Skeletal muscle tissue (tissue), 4 donors: ENCODE data around the gene CLASP1. TPM values are rescaled to one million over a fixed set of nuclear protein-coding genes. Genes with fewer than 3 reads are reported as not detected.

Experiments
- H3K27ac ChIP-seq: one replicate; pipeline ENCODE4 v1.7.0; 2013; ENCODE audit warnings: mild to moderate bottlenecking, low read depth, low read length, inconsistent platforms
- H3K27me3 ChIP-seq, 3 donors: one replicate each; pipeline ENCODE4 v1.7.0; 2013; ENCODE audit warnings: low read length in 3 of 3; ENCODE audit not compliant: control insufficient read depth in 3 of 3, insufficient read depth in 3 of 3
- H3K36me3 ChIP-seq, 3 donors: one replicate each; pipeline ENCODE4 v1.7.0; 2013; ENCODE audit warnings: low read length in 3 of 3; ENCODE audit not compliant: control insufficient read depth in 3 of 3, insufficient read depth in 3 of 3
- H3K4me1 ChIP-seq, 3 donors: one replicate each; pipeline ENCODE4 v1.7.0; 2013; ENCODE audit warnings: low read length in 3 of 3, mild to moderate bottlenecking in 3 of 3; ENCODE audit not compliant: control insufficient read depth in 3 of 3, insufficient read depth in 3 of 3
- H3K4me3 ChIP-seq, 3 donors: one replicate each; pipeline ENCODE4 v1.7.0; 2013; ENCODE audit warnings: low read length in 3 of 3
- H3K9ac ChIP-seq, 3 donors: one replicate each; pipeline ENCODE4 v1.7.0; 2013; ENCODE audit warnings: low read length in 3 of 3, mild to moderate bottlenecking in 3 of 3, moderate library complexity in 2 of 3, low read depth in 1 of 3
- H3K9me3 ChIP-seq, 3 donors: one replicate each; pipeline ENCODE4 v1.7.0; 2013; ENCODE audit warnings: low read length in 3 of 3; ENCODE audit not compliant: control insufficient read depth in 3 of 3
- total RNA-seq: library from RNA; depleted of rRNA; stranded (reverse); fragments of >200 nt; gene quantifications from one replicate; pipeline ENCODE4 v1.2.3, GENCODE V29; 2014
- donor health status: Osteomylitis.

Gene CLASP1
- total RNA-seq, 1 donor from 2014 or later, result 74.1 TPM

GRCh38 chr2:121591199-121591598 is 58.1 kb downstream of the CLASP1 start:
- Histone ChIP-seq H3K4me3 (no peak overlapping the region), H3K9me3 (no peaks in the 10 kb centered on the region), H3K27ac (no peak overlapping the region), H3K9ac (no peak overlapping the region), H3K27me3 (no peaks in the 10 kb centered on the region), H3K4me1 (peaks cover 8 to 17% (median 16%) of the 10 kb centered on the region in 3 donors), H3K36me3 (peaks cover 0 to 2% (median 0%) of the 10 kb centered on the region in 3 donors)

DNA sequence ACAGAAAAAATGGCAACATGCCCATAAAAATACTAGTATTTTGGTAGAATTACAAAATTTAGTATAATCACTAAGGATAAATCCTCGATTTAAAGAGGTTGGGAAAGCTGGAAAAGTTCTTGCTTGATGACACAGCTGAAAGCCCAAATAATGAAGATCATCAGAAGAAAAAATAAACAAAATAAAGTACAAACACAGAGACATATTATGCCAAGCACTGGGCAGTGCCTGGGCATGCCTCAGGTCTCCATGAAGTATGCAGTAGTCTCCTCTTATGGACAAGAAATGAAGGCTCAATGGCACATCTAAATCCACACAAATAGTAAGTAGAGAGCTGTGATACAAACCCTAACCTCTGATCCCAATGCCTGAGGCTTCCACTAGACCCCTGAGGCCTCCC is 60.9 kb downstream of the CLASP1 start:
- no peaks in the 10 kb centered on the region for H3K27me3 ChIP-seq
- peaks cover 0 to 2% (median 0%) of the 10 kb centered on the region in 3 donors for H3K36me3 ChIP-seq
- H3K9ac ChIP-seq, result no peak overlapping the region
- H3K4me1 ChIP-seq, result peaks cover 6 to 8% (median 7%) of the 10 kb centered on the region in 3 donors
- no peaks in the 10 kb centered on the region for H3K9me3 ChIP-seq
- no peak overlapping the region for H3K4me3 ChIP-seq
- no peak overlapping the region for H3K27ac ChIP-seq

GRCh38 chr2:121587131-121587530 is 62.1 kb downstream of the CLASP1 start:
- Histone ChIP-seq H3K4me3 (no peak overlapping the region), H3K36me3 (peaks cover 0 to 2% (median 0%) of the 10 kb centered on the region in 3 donors), H3K9ac (no peak overlapping the region), H3K9me3 (no peaks in the 10 kb centered on the region), H3K4me1 (peaks cover 7 to 11% (median 9%) of the 10 kb centered on the region in 3 donors), H3K27ac (no peak overlapping the region), H3K27me3 (no peaks in the 10 kb centered on the region)

DNA sequence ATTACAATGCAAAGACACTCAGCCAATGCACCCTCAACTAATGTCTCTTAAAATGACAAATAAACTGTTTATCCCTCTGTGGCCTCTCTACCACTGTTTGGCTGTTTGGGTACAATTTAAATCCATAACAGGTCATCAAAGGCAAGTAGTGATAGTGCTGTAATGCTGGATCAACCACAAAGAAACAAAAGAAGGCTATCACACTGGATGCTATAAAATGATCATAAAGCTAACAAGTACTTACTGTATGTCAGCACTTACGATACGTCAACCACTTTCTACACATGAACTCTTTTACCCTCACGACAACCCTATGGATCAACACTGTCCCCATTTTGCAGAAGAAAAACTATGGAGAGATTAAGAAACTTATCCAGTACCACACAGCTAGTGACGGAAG is 64.5 kb downstream of the CLASP1 start:
- Histone ChIP-seq H3K4me3 (no peak overlapping the region), H3K36me3 (peaks cover 0 to 2% (median 0%) of the 10 kb centered on the region in 3 donors), H3K4me1 (peaks cover 13 to 20% (median 15%) of the 10 kb centered on the region in 3 donors), H3K9me3 (no peaks in the 10 kb centered on the region), H3K27me3 (no peaks in the 10 kb centered on the region), H3K9ac (no peak overlapping the region), H3K27ac (no peak overlapping the region)

- H3K9me3 ChIP-seq, result no peaks in the 10 kb centered on the region
- H3K27me3 ChIP-seq, result no peaks in the 10 kb centered on the region
- H3K4me3 ChIP-seq, result no peak overlapping the region
- peaks cover 15 to 28% (median 15%) of the 10 kb centered on the region in 3 donors for H3K4me1 ChIP-seq
- H3K36me3 ChIP-seq, result no peaks in the 10 kb centered on the region
- H3K27ac ChIP-seq, result no peak overlapping the region
- H3K9ac ChIP-seq, result no peak overlapping the region
These were observed 65.7 kb downstream of the CLASP1 start for GRCh38 chr2:121583555-121583954.

DNA sequence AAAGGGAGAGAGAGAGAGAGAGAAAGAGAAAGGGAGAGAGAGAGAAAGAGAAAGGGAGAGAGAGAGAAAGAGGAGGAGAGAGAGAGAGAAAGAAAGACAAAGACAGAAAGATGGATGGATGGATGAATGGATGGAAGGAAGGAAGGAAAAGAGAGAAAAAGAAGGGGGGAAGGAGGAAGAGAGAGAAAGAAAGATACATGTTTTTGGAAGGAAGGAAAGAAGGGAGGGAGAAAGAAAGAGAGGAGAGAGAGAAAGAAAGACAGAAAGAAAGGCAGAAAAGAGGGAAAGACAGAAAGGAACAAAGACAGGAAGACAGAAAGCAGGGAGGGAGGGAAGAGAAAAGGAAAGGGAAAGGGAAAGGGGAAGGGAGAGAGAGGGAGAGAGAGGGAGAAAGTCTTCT is 67.0 kb downstream of the CLASP1 start:
- H3K9ac ChIP-seq, result no peak overlapping the region
- no peak overlapping the region for H3K27ac ChIP-seq
- no peaks in the 10 kb centered on the region for H3K9me3 ChIP-seq
- no peaks in the 10 kb centered on the region for H3K27me3 ChIP-seq
- no peak overlapping the region for H3K4me3 ChIP-seq
- peaks cover 20 to 33% (median 22%) of the 10 kb centered on the region in 3 donors for H3K4me1 ChIP-seq
- H3K36me3 ChIP-seq, result no peaks in the 10 kb centered on the region

DNA sequence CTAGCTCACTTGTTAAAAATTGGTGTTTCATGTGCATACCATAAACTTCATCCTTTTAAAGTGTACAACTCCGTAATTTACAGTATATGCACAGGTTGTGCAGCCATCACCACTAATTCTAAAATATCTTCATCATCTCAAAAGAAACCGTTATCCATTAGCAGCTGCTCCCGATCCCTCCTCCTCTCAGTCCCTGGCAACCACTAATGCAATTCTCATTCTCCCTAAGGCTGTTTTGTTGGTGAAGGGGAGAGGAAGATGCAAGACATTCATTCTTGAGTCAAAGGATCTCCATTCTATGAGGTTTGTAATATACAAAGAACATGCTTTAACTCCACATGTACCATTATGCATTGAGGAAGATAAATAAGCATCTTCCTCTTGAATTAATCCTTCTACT is 70.0 kb downstream of the CLASP1 start:
- peaks cover 15 to 33% (median 18%) of the 10 kb centered on the region in 3 donors for H3K4me1 ChIP-seq
- no peaks in the 10 kb centered on the region for H3K36me3 ChIP-seq
- H3K9ac ChIP-seq, result no peak overlapping the region
- H3K9me3 ChIP-seq, result no peaks in the 10 kb centered on the region
- H3K27ac ChIP-seq, result no peak overlapping the region
- no peak overlapping the region for H3K4me3 ChIP-seq
- no peaks in the 10 kb centered on the region for H3K27me3 ChIP-seq

DNA sequence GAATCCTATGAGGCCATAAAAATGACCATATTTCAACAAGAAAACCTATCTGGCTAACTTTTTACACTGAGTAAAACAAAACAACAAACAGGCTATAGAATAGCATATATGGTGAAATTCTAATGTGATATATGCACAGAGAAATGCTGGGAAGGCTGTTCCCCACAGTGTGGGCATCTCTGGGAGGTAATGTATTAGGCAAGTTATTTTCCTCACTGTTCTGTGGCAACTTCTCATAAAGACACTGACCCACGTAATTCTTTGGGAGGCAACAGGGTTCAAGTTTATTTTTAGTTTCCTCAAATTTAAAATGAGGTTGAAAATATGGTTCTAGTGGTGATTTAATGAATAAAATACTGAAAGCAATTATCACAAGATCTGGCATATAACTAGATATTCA is 71.9 kb downstream of the CLASP1 start:
- Histone ChIP-seq H3K36me3 (no peaks in the 10 kb centered on the region), H3K9ac (no peak overlapping the region), H3K4me3 (no peak overlapping the region), H3K4me1 (peaks cover 13 to 33% (median 16%) of the 10 kb centered on the region in 3 donors), H3K27ac (no peak overlapping the region), H3K27me3 (no peaks in the 10 kb centered on the region), H3K9me3 (no peaks in the 10 kb centered on the region)

DNA sequence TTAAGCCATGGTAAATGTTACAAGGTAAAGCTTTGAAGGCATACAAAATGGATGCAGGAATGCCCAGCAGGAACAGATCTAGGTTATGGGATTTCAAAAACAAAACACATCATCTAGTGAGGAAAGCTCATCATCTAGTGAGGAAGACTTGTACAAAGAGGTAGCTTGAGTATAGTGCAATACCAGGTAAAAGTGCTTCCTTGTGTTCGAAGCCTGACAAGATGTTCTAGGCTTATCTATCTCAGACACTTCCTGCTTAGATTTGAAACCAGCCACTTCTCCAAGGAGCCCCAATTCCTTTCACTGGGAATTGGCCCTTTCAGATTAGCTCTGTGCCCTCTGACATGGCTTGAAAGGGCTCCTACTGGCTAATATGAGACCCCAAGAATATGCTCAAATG is 73.0 kb downstream of the CLASP1 start:
- H3K36me3 ChIP-seq, result no peaks in the 10 kb centered on the region
- peaks cover 11 to 34% (median 17%) of the 10 kb centered on the region in 3 donors for H3K4me1 ChIP-seq
- H3K9ac ChIP-seq, result no peak overlapping the region
- no peaks in the 10 kb centered on the region for H3K27me3 ChIP-seq
- H3K9me3 ChIP-seq, result no peaks in the 10 kb centered on the region
- no peak overlapping the region for H3K4me3 ChIP-seq
- peak overlapping the region; percentile 3 for H3K27ac ChIP-seq

- Histone ChIP-seq H3K4me3 (no peak overlapping the region), H3K27ac (peak overlapping the region; percentile 37), H3K36me3 (no peaks in the 10 kb centered on the region), H3K9me3 (no peaks in the 10 kb centered on the region), H3K27me3 (no peaks in the 10 kb centered on the region), H3K4me1 (peaks cover 11 to 31% (median 18%) of the 10 kb centered on the region in 3 donors), H3K9ac (no peak overlapping the region)
These were observed 73.5 kb downstream of the CLASP1 start for GRCh38 chr2:121575800-121576199.
